HG03354 (cell line): ENCODE measurements around the gene MORC3.
"Not testable (repeated sequence)": the region's sequence is repeated elsewhere in the genome, so short reads cannot be mapped to it uniquely, and the experiment has no call there.

Experiments used
- ATAC-seq: cut with Tn5 transposase; IDR thresholded peaks from one replicate; pipeline ENCODE4 v1.9.1; 2021; ENCODE audit warnings: mild to moderate bottlenecking; ENCODE audit not compliant: unreplicated experiment, poor library complexity, severe bottlenecking

MORC3 gene

GRCh38 chr21:36381841-36382589, 62.0 kb downstream of the MORC3 start:
- no peak for ATAC-seq

GRCh38 chr21:36382722-36383121, 62.7 kb downstream of the MORC3 start:
- not testable (repeated sequence) for ATAC-seq

- peak; percentile 21 for ATAC-seq
Measured at GRCh38 chr21:36384885-36385232, 64.9 kb downstream of the MORC3 start.

GRCh38 chr21:36385233-36386030, 65.4 kb downstream of the MORC3 start, which contains the start of gene CHAF1B:
TSS of gene CHAF1B (plus strand) at chr21:36385392. CDS start at chr21:36386137, 745 bp downstream.
- peak; percentile 89 for ATAC-seq

- ATAC-seq = no peak
Measured at GRCh38 chr21:36386031-36386642, 66.1 kb downstream of the MORC3 start.

GRCh38 chr21:36388096-36388495, 68.1 kb downstream of the MORC3 start:
- ATAC-seq = no peak

GRCh38 chr21:36388835-36389234, 68.8 kb downstream of the MORC3 start:
- no peak for ATAC-seq

GRCh38 chr21:36391649-36392048, 71.7 kb downstream of the MORC3 start:
- not testable (repeated sequence) for ATAC-seq

- no peak for ATAC-seq
Measured at GRCh38 chr21:36395353-36396111, 75.5 kb downstream of the MORC3 start.

- no peak for ATAC-seq
Measured at GRCh38 chr21:36396325-36396724, 76.3 kb downstream of the MORC3 start.

GRCh38 chr21:36396971-36397370, 77.0 kb downstream of the MORC3 start:
- ATAC-seq = no peak

GRCh38 chr21:36397606-36398005, 77.6 kb downstream of the MORC3 start:
- ATAC-seq = no peak

- ATAC-seq = not testable (repeated sequence)
Measured at GRCh38 chr21:36399736-36400135, 79.7 kb downstream of the MORC3 start.

GRCh38 chr21:36400719-36401118, 80.7 kb downstream of the MORC3 start:
- ATAC-seq = no peak

GRCh38 chr21:36402339-36402738, 82.3 kb downstream of the MORC3 start:
- ATAC-seq = no peak

GRCh38 chr21:36403713-36404112, 83.7 kb downstream of the MORC3 start:
- ATAC-seq = no peak

GRCh38 chr21:36408568-36408967, 88.6 kb downstream of the MORC3 start:
- ATAC-seq = no peak

- ATAC-seq = no peak
Measured at GRCh38 chr21:36411301-36411700, 91.3 kb downstream of the MORC3 start.

GRCh38 chr21:36412916-36413315, 92.9 kb downstream of the MORC3 start:
- ATAC-seq = no peak

- no peak for ATAC-seq
Measured at GRCh38 chr21:36415375-36415774, 95.4 kb downstream of the MORC3 start.
